LNCAP (cell line): ENCODE data around the gene DPP3.

Source experiments
- TF ChIP-seq, protein P1 (sequence below): fragments of 450-650 bp; IDR thresholded peaks from 2 replicates; pipeline ENCODE4 v1.5.1; 2017; ENCODE audit warnings: mild to moderate bottlenecking

DPP3 gene

GRCh38 chr11:66469441-66469840, 10.8 kb upstream of the DPP3 start:
- TF ChIP-seq, protein P1, sequence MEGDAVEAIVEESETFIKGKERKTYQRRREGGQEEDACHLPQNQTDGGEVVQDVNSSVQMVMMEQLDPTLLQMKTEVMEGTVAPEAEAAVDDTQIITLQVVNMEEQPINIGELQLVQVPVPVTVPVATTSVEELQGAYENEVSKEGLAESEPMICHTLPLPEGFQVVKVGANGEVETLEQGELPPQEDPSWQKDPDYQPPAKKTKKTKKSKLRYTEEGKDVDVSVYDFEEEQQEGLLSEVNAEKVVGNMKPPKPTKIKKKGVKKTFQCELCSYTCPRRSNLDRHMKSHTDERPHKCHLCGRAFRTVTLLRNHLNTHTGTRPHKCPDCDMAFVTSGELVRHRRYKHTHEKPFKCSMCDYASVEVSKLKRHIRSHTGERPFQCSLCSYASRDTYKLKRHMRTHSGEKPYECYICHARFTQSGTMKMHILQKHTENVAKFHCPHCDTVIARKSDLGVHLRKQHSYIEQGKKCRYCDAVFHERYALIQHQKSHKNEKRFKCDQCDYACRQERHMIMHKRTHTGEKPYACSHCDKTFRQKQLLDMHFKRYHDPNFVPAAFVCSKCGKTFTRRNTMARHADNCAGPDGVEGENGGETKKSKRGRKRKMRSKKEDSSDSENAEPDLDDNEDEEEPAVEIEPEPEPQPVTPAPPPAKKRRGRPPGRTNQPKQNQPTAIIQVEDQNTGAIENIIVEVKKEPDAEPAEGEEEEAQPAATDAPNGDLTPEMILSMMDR: no peak

DNA sequence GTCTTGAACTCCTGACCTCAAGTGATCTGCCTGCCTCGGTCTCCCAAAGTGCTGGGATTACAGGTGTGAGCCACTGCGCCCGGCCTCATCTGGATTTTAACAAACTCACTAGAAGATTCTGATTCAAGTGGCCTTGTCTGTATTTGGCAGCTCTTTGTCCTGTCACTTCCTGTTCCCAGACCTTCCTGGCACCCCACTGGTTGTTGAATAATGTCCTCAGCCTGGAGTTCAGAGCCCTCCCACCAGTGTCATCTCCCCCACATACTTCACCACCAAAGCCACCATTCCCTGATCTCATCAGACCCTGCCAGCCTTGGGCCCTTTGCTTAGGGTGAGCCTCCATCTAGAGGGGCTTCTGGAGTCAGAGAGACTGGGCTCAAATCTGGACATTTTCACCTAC, 10.2 kb upstream of the DPP3 start:
- TF ChIP-seq, protein P1: no peak

DNA sequence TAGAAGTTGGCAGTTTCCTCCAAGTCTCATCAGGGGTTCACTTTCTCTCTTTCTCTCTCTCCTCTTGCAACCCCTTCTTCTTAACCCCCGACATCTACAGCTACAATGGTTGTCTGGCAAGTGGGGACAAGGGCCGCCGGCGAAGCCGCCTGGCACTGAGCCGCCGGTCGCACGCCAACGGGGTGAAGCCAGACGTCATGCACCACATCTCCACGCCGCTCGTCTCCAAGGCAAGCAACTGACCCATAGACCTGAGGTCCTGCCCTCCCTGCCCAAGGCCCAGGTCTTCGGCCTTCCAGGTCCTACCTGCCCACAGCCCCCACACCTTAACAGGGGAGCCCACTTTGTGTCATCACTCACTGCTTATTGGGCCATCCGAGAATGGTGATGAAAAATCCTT, 9.1 kb upstream of the DPP3 start:
- TF ChIP-seq, protein P1: no peak

GRCh38 chr11:66472054-66472453, 8.2 kb upstream of the DPP3 start:
- TF ChIP-seq, protein P1: no peak

- TF ChIP-seq, protein P1: no peak
Observed at GRCh38 chr11:66473167-66473566, 7.1 kb upstream of the DPP3 start.

GRCh38 chr11:66473608-66474515, 6.4 kb upstream of the DPP3 start:
- TF ChIP-seq, protein P1: no peak

DNA sequence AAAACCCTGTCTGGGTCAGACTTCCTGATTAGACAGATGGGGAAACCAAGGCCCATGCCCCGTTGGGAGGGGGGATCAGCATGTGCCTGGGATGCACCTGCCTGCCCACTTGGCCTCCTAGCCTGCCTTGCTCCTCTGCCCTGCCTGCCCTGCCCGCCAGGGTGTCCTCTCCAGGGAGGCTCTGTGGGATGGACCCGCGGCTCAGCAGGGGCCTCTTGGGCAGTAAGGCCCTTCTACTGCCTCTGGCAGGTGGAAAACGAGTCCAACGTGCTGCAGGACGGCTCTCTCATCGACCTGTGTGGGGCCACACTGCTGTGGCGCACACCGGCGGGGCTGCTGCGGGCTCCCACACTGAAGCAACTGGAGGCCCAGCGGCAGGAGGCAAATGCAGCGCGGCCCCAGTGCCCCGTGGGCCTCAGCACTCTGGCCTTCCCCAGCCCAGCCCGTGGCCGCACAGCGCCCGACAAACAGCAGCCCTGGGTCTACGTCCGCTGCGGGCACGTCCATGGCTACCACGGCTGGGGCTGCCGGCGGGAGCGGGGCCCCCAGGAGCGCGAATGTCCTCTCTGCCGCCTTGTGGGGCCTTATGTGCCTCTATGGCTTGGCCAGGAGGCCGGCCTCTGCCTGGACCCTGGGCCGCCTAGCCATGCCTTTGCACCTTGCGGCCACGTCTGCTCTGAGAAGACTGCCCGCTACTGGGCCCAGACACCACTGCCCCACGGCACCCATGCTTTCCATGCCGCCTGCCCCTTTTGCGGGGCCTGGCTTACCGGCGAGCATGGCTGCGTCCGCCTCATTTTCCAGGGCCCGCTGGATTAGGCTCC, 4.7 kb upstream of the DPP3 start:
- TF ChIP-seq, protein P1: no peak
